Type B pancreatic cell (in vitro differentiated cells): ENCODE results near the gene TGFA. TPM values are rescaled to one million over a fixed set of nuclear protein-coding genes. Genes with fewer than 3 reads are reported as not detected.

Experiments
- DNase-seq: peaks from one replicate; pipeline ENCODE4 v3.0.0; 2021; ENCODE audit warnings: mixed read lengths; ENCODE audit not compliant: unreplicated experiment; ENCODE audit errors: extremely low spot score
- H3K27ac Mint-ChIP-seq: 2 replicates; pipeline ENCODE4 v1.8.0; 2021; ENCODE audit warnings: mild to moderate bottlenecking, mixed read lengths
- H3K27me3 Mint-ChIP-seq: 2 replicates; pipeline ENCODE4 v1.8.0; 2021; ENCODE audit warnings: mixed read lengths
- H3K36me3 Mint-ChIP-seq: 2 replicates; pipeline ENCODE4 v1.8.0; 2021; ENCODE audit warnings: mixed read lengths
- H3K4me1 Mint-ChIP-seq: one replicate; pipeline ENCODE4 v1.8.0; 2021; ENCODE audit warnings: mixed read lengths; ENCODE audit not compliant: unreplicated experiment
- H3K4me3 Mint-ChIP-seq: 2 replicates; pipeline ENCODE4 v1.8.0; 2021; ENCODE audit warnings: mild to moderate bottlenecking, mixed read lengths
- H3K9me3 Mint-ChIP-seq: 2 replicates; pipeline ENCODE4 v1.8.0; 2021; ENCODE audit warnings: mixed read lengths
- long read RNA-seq: library from polyadenylated mRNA; unstranded; transcript quantifications from one replicate; pipeline ENCODE4 v2.0.0, GENCODE V29; 2020
- total RNA-seq: library from RNA; stranded (reverse); gene quantifications from 2 replicates; pipeline ENCODE4 v1.2.1, GENCODE V29; 2021; ENCODE audit warnings: low replicate concordance
- TF ChIP-seq, protein P1 (sequence below): fragments of 200-600 bp; sonication (generic); conservative IDR thresholded peaks from 2 replicates; pipeline ENCODE4 v1.5.0; 2021; ENCODE audit warnings: antibody characterized with exemption, mild to moderate bottlenecking

TGFA gene
- total RNA-seq = 6.8 and 21.0 TPM in 2 replicates
- long read RNA-seq, full-length matches to known transcripts = 10 of 21 reads
- long read RNA-seq, partial matches to known transcripts = 0 of 21 reads
- long read RNA-seq, other reads (novel, unspliced or antisense) = 11 of 21 reads

DNA sequence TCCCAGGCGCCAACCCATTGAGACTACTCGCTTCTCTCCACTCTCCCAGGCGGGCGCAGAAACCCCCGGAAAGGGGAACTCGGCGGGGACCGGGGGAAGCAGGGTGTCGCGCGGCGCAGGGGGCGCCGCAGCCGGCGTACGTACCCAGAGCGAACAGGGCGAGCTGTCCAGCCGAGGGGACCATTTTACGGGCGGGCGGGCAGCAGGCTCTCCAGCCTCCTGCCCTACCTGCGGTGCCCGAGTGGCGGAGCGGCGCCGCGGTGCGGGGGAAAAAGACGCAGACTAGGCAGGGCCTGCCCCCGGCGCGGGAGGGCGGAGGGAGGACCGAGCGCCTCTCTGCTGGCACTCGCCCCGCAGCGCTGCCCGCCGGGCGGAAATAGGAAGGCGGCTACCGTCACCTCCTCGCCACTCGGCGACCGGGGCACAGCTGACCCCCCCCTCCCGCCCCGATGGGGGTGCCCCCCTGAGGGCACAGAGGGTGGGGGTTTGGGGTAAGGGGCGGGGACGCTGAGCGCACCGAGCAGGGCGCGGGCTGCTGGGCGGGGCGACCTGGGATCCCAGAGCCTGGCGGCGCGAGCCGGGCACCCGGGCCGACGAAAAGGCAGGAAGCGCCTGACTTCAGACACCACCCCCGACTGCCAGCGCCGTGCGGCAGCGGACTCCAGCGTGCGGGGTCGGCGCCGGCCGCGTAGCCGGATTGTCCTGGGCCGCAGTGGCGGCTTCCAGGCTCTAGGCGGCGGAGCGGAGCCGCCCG is at the start of gene TGFA:
TGFA (minus strand) TSS at position 243 of the 754 bp plus-strand sequence; CDS start at position 184, 59 bp downstream.
- DNase-seq = peak; percentile 86
- TF ChIP-seq, protein P1, sequence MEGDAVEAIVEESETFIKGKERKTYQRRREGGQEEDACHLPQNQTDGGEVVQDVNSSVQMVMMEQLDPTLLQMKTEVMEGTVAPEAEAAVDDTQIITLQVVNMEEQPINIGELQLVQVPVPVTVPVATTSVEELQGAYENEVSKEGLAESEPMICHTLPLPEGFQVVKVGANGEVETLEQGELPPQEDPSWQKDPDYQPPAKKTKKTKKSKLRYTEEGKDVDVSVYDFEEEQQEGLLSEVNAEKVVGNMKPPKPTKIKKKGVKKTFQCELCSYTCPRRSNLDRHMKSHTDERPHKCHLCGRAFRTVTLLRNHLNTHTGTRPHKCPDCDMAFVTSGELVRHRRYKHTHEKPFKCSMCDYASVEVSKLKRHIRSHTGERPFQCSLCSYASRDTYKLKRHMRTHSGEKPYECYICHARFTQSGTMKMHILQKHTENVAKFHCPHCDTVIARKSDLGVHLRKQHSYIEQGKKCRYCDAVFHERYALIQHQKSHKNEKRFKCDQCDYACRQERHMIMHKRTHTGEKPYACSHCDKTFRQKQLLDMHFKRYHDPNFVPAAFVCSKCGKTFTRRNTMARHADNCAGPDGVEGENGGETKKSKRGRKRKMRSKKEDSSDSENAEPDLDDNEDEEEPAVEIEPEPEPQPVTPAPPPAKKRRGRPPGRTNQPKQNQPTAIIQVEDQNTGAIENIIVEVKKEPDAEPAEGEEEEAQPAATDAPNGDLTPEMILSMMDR = peak; percentile 79
- peak within 1 kb of the TSS; percentile 92 for H3K27ac Mint-ChIP-seq
- H3K27me3 Mint-ChIP-seq = peaks cover 74% of the 10 kb centered on the region
- H3K4me1 Mint-ChIP-seq = peaks cover 23% of the 10 kb centered on the region
- no peaks in the 10 kb centered on the region for H3K9me3 Mint-ChIP-seq
- peak within 1 kb of the TSS; percentile 95 for H3K4me3 Mint-ChIP-seq
- peaks cover 5% of the 10 kb centered on the region for H3K36me3 Mint-ChIP-seq

DNA sequence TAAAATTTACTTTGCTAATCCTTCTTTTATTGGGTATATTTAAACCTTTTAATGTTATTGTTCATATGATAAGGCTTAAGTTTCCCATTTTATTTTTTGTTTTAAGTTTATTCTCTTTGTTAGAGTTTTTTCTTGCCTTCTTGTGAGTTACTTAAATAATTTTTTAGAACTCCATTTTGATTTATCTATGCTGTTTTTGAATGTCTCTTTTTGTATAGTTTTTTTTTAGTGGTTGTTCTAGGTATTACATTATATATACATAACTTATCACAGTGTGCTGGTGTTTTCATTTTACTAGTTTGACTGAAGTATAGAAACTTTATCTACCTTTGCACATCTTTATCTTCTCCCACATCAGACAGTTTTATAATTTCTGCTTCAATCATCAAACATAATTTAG is 49.4 kb upstream of the TGFA start:
- Mint-ChIP-seq H3K36me3 (no peaks in the 10 kb centered on the region), H3K4me1 (no peaks in the 10 kb centered on the region), H3K27me3 (peaks cover 25% of the 10 kb centered on the region), H3K4me3 (no peak overlapping the region), H3K27ac (no peak overlapping the region), H3K9me3 (no peaks in the 10 kb centered on the region)
- DNase-seq = no peak
- TF ChIP-seq, protein P1 = peak; percentile 67

DNA sequence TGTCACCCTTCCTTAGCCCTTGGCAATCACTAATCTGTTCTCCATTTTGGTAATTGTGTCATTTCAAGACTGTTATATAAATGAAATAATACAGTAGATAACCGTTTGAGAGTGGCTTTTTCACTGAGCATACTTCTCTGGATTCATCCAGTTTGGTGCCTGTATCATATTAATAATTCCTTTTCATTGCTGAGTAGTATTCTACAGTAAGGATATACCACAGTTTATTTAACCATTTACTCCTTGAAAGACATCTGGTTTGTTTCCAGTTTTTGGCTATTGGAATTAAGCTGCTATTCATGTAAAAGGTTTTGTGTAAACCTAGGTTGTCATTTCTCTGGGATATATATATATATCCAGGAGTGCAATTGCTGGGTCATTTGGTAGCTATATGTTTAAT is 44.6 kb upstream of the TGFA start:
- Mint-ChIP-seq H3K4me3 (no peak overlapping the region), H3K27me3 (peaks cover 7% of the 10 kb centered on the region), H3K27ac (no peak overlapping the region), H3K4me1 (no peaks in the 10 kb centered on the region), H3K36me3 (no peaks in the 10 kb centered on the region), H3K9me3 (peaks cover 10% of the 10 kb centered on the region)
- TF ChIP-seq, protein P1 = no peak
- no peak for DNase-seq

DNA sequence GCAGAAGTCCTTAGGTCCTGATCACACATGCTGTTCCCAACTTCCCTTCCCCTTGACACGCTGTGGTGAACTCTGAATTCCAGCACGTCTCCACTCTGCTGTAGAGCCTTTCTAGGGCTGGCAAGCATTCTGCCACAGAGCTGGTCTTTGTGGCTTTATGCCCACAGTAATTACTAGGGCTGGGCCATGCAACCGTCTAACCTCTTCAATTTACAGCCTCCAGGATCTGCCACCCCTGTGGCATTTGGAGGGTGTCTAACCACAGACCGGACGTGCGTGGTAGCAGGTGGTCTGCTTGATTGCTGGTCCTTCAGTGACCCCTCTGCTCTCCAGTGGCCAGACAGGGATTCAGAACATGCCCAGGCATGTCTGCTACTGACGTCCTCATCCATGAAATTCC is 43.1 kb upstream of the TGFA start:
- Mint-ChIP-seq H3K4me1 (no peaks in the 10 kb centered on the region), H3K36me3 (no peaks in the 10 kb centered on the region), H3K27me3 (peaks cover 3% of the 10 kb centered on the region), H3K9me3 (peaks cover 10% of the 10 kb centered on the region), H3K4me3 (no peak overlapping the region), H3K27ac (no peak overlapping the region)
- DNase-seq = no peak
- TF ChIP-seq, protein P1 = no peak

DNA sequence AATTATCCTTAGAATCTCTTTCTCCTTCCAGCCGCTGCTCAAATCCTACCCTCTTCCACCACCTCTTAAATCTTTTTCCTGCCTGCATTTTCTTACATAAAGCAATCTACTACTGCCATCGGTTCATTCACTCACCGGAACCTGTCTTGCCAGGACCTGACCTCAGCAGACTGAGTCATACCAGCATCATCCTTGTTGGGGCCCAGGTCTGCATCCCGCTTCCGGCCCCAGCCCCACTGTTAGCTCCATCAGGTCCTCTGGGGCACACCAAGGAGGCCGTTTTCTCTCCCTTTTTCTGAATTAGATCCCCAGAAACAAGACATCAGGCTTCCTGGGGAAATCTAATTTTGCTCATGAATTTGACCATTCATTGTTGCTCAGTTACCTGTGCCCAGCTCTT is 42.7 kb upstream of the TGFA start:
- no peak overlapping the region for H3K27ac Mint-ChIP-seq
- H3K36me3 Mint-ChIP-seq = no peaks in the 10 kb centered on the region
- H3K27me3 Mint-ChIP-seq = peaks cover 3% of the 10 kb centered on the region
- DNase-seq = no peak
- H3K9me3 Mint-ChIP-seq = peaks cover 10% of the 10 kb centered on the region
- no peak overlapping the region for H3K4me3 Mint-ChIP-seq
- TF ChIP-seq, protein P1 = no peak
- H3K4me1 Mint-ChIP-seq = no peaks in the 10 kb centered on the region
